ENCODE data around the gene PHETA2.
A peak's percentile ranks its signal among the peaks of the same experiment; 100 is the strongest.
"Not testable (repeated sequence)": the region's sequence is repeated elsewhere in the genome, so short reads cannot be mapped to it uniquely, and the experiment has no call there.

The PHETA2 gene

GRCh38 chr22:42070517-42071422 is 3.3 kb upstream of the PHETA2 start, which contains the start of gene NAGA:
Gene NAGA, minus strand, starts transcription at chr22:42070812. Its CDS starts 515 bp downstream, at chr22:42070297.
- peak; percentile 78 to 83 (median 81) for DNase-seq

GRCh38 chr22:42071508-42071907 is 2.5 kb upstream of the PHETA2 start:
- not testable (repeated sequence) for DNase-seq

GRCh38 chr22:42072606-42073330 is 1.3 kb upstream of the PHETA2 start:
- DNase-seq, result no peak

- DNase-seq, result no peak
Measured at GRCh38 chr22:42073621-42074041, 417 bp upstream of the PHETA2 start.

GRCh38 chr22:42074846-42075676 is 1.0 kb downstream of the PHETA2 start:
- no peak for DNase-seq

GRCh38 chr22:42076764-42077485 is 2.9 kb downstream of the PHETA2 start:
- no peak for DNase-seq

GRCh38 chr22:42077486-42078125 is 3.6 kb downstream of the PHETA2 start:
- no peak for DNase-seq

- DNase-seq, result no peak
Measured at GRCh38 chr22:42078469-42079318, 4.6 kb downstream of the PHETA2 start.

GRCh38 chr22:42079319-42080251 is 5.5 kb downstream of the PHETA2 start, which contains the start of gene SMDT1:
Gene SMDT1, plus strand, starts transcription at chr22:42079700. Its CDS starts 69 bp downstream, at chr22:42079769.
- DNase-seq, result peak; percentile 94 to 98 (median 96)

GRCh38 chr22:42080287-42080686 is 6.2 kb downstream of the PHETA2 start:
- no peak for DNase-seq

GRCh38 chr22:42083119-42083518 is 9.1 kb downstream of the PHETA2 start:
- no peak for DNase-seq

- no peak for DNase-seq
Measured at GRCh38 chr22:42084874-42085273, 10.8 kb downstream of the PHETA2 start.

GRCh38 chr22:42086051-42086450 is 12.0 kb downstream of the PHETA2 start:
- no peak for DNase-seq

GRCh38 chr22:42090596-42091454 is 16.8 kb downstream of the PHETA2 start, which contains the start of gene NDUFA6:
Gene NDUFA6, minus strand, starts transcription at chr22:42090772. Its CDS starts 28 bp downstream, at chr22:42090744.
- peak; percentile 94 to 97 (median 96) for DNase-seq

- DNase-seq, result no peak
Measured at GRCh38 chr22:42091455-42091782, 17.4 kb downstream of the PHETA2 start.

GRCh38 chr22:42101199-42101598 is 27.2 kb downstream of the PHETA2 start:
- no peak for DNase-seq

- DNase-seq, result not testable (repeated sequence)
Measured at GRCh38 chr22:42104332-42104860, 30.3 kb downstream of the PHETA2 start.

- DNase-seq, result no peak
Measured at GRCh38 chr22:42108848-42109247, 34.8 kb downstream of the PHETA2 start.
